HEK293 (cell line): ENCODE measurements around the gene TRA2A.
A peak's percentile ranks its signal among the peaks of the same experiment; 100 is the strongest.

ENCODE experiments used
- AEBP2 ChIP-seq: fragments of 450-650 bp; formaldehyde crosslinking; IDR thresholded peaks from 2 replicates; pipeline ENCODE4 v1.5.1; 2016; ENCODE audit warnings: missing biosample characterization, missing genetic modification characterization, borderline replicate concordance
- INSM2 ChIP-seq: fragments of 450-650 bp; formaldehyde crosslinking; IDR thresholded peaks from 2 replicates; pipeline ENCODE4 v1.5.1; 2016; ENCODE audit warnings: missing biosample characterization, missing genetic modification characterization
- PRDM1 ChIP-seq: fragments of 450-650 bp; formaldehyde crosslinking; IDR thresholded peaks from 2 replicates; pipeline ENCODE4; 2016; ENCODE audit warnings: missing biosample characterization, missing genetic modification characterization
- SCRT1 ChIP-seq: fragments of 450-650 bp; formaldehyde crosslinking; IDR thresholded peaks from 2 replicates; pipeline ENCODE4 v1.5.1; 2016; ENCODE audit warnings: missing biosample characterization, missing genetic modification characterization, borderline replicate concordance
- ZBTB17 ChIP-seq: fragments of 450-650 bp; formaldehyde crosslinking; IDR thresholded peaks from 2 replicates; pipeline ENCODE4 v1.5.1; 2016; ENCODE audit warnings: missing biosample characterization, missing genetic modification characterization
- ZBTB21 ChIP-seq: fragments of 450-650 bp; formaldehyde crosslinking; IDR thresholded peaks from 2 replicates; pipeline ENCODE4 v1.5.1; 2017; ENCODE audit warnings: missing biosample characterization, missing genetic modification characterization
- ZNF140 ChIP-seq: fragments of 450-650 bp; formaldehyde crosslinking; IDR thresholded peaks from 2 replicates; pipeline ENCODE4 v1.5.1; 2016; ENCODE audit warnings: missing biosample characterization, missing genetic modification characterization
- ZNF16 ChIP-seq: fragments of 450-650 bp; formaldehyde crosslinking; IDR thresholded peaks from 2 replicates; pipeline ENCODE4 v1.5.1; 2016; ENCODE audit warnings: low read depth, missing biosample characterization, missing genetic modification characterization
- ZNF169 ChIP-seq: fragments of 450-650 bp; formaldehyde crosslinking; IDR thresholded peaks from 2 replicates; pipeline ENCODE4 v1.5.1; 2016; ENCODE audit warnings: missing biosample characterization, missing genetic modification characterization
- ZNF19 ChIP-seq: fragments of 450-650 bp; formaldehyde crosslinking; IDR thresholded peaks from 2 replicates; pipeline ENCODE4; 2016; ENCODE audit warnings: missing biosample characterization, missing genetic modification characterization, low read depth
- ZNF248 ChIP-seq: fragments of 450-650 bp; formaldehyde crosslinking; IDR thresholded peaks from 2 replicates; pipeline ENCODE4 v1.5.1; 2017; ENCODE audit warnings: missing biosample characterization, missing genetic modification characterization
- ZNF274 ChIP-seq, 2 experiments: fragments of 200-500 bp in 1 of 2; fragments of 450-650 bp in 1 of 2; sonication (Bioruptor generic) in 1 of 2; formaldehyde crosslinking in 1 of 2; IDR thresholded peaks; 2 replicates each; pipeline versions ENCODE4 v1.5.1 to v1.6.1; 2014 to 2016; ENCODE audit warnings: borderline replicate concordance in 1 of 2, inconsistent platforms in 1 of 2, low read length in 1 of 2, missing biosample characterization in 1 of 2, missing genetic modification characterization in 1 of 2
- ZNF302 ChIP-seq: fragments of 450-650 bp; formaldehyde crosslinking; IDR thresholded peaks from 2 replicates; pipeline ENCODE4 v1.5.1; 2016; ENCODE audit warnings: missing biosample characterization, missing genetic modification characterization, low read depth
- ZNF324 ChIP-seq: fragments of 450-650 bp; formaldehyde crosslinking; IDR thresholded peaks from 2 replicates; pipeline ENCODE4 v1.5.1; 2016; ENCODE audit warnings: missing biosample characterization, missing genetic modification characterization
- ZNF391 ChIP-seq: fragments of 450-650 bp; formaldehyde crosslinking; IDR thresholded peaks from 2 replicates; pipeline ENCODE4 v1.5.1; 2016; ENCODE audit warnings: low read depth, missing biosample characterization, missing genetic modification characterization, borderline replicate concordance
- ZNF501 ChIP-seq: fragments of 450-650 bp; formaldehyde crosslinking; IDR thresholded peaks from 2 replicates; pipeline ENCODE4 v1.5.1; 2016; ENCODE audit warnings: missing biosample characterization, missing genetic modification characterization
- ZNF544 ChIP-seq: fragments of 450-650 bp; formaldehyde crosslinking; IDR thresholded peaks from 2 replicates; pipeline ENCODE4 v1.5.0; 2017; ENCODE audit warnings: missing biosample characterization, missing genetic modification characterization
- ZNF561 ChIP-seq: fragments of 450-650 bp; IDR thresholded peaks from 2 replicates; pipeline ENCODE4 v1.5.1; 2018; ENCODE audit warnings: missing biosample characterization, missing genetic modification characterization, borderline replicate concordance
- ZNF629 ChIP-seq: fragments of 450-650 bp; formaldehyde crosslinking; IDR thresholded peaks from 2 replicates; pipeline ENCODE4 v1.5.1; 2017; ENCODE audit warnings: missing biosample characterization, missing genetic modification characterization
- ZNF639 ChIP-seq: fragments of 450-650 bp; formaldehyde crosslinking; IDR thresholded peaks from 2 replicates; pipeline ENCODE4 v1.5.1; 2016; ENCODE audit warnings: missing biosample characterization, missing genetic modification characterization
- ZNF76 ChIP-seq: fragments of 450-650 bp; formaldehyde crosslinking; IDR thresholded peaks from 2 replicates; pipeline ENCODE4; 2016; ENCODE audit warnings: low read depth, missing biosample characterization, missing genetic modification characterization, borderline replicate concordance
- ZXDB ChIP-seq: fragments of 450-650 bp; formaldehyde crosslinking; IDR thresholded peaks from 2 replicates; pipeline ENCODE4 v1.5.1; 2016; ENCODE audit warnings: missing biosample characterization, missing genetic modification characterization
- TF ChIP-seq, protein P1 (sequence below): fragments of 450-650 bp; formaldehyde crosslinking; IDR thresholded peaks from 2 replicates; pipeline ENCODE4 v1.5.1; 2016; ENCODE audit warnings: missing biosample characterization, missing genetic modification characterization
- TF ChIP-seq, protein P2 (sequence below): fragments of 450-650 bp; formaldehyde crosslinking; IDR thresholded peaks from 2 replicates; pipeline ENCODE4 v1.5.1; 2017; ENCODE audit warnings: missing biosample characterization, mild to moderate bottlenecking, missing genetic modification characterization, moderate library complexity
- TF ChIP-seq, protein P3 (sequence below): fragments of 450-650 bp; formaldehyde crosslinking; IDR thresholded peaks from 2 replicates; pipeline ENCODE4 v1.5.1; 2016; ENCODE audit warnings: missing biosample characterization, missing genetic modification characterization
- TF ChIP-seq, protein P4 (sequence below): fragments of 450-650 bp; IDR thresholded peaks from 2 replicates; pipeline ENCODE4 v1.5.1; 2018; ENCODE audit warnings: missing biosample characterization, missing genetic modification characterization

TRA2A gene

DNA sequence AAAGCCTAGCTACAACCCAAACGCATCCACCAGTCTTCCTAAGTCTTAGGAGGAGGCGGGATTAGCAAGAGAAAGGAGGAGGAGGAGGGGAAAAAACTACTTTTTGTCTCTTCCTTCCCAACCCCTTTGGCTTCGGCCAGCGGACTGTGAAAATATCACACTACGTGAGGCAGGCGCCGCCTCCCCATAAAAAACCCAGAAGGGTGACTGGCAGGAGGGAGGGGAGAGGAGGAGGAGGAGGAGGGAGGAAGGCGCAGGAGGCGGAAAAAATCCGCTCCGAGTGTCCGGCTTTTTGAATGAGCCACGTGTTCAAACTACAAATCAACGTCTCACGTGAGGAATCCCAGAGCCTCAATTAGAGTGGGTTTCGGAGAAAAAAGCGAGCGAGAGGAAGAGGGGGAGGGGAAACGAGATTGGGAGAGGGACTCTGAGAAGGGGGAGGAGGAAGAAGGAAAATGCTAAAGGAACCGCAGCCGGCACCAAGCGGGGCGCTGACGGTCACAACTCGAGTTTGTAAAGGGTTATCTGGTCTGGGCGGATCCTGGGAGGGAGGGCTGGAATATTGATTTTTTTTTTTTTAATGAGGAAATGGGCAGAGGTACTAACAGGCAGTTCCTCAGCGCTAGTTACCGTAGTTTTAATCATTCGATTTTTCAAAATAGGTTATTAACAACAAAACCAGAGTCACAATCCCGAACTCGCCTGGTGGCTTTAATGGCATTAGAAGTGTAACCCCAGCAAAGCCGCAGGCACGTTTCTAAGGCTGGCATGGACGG is 61.3 kb downstream of the TRA2A start, which contains the start of gene IGF2BP3 (continued):
- TF ChIP-seq, protein P1, sequence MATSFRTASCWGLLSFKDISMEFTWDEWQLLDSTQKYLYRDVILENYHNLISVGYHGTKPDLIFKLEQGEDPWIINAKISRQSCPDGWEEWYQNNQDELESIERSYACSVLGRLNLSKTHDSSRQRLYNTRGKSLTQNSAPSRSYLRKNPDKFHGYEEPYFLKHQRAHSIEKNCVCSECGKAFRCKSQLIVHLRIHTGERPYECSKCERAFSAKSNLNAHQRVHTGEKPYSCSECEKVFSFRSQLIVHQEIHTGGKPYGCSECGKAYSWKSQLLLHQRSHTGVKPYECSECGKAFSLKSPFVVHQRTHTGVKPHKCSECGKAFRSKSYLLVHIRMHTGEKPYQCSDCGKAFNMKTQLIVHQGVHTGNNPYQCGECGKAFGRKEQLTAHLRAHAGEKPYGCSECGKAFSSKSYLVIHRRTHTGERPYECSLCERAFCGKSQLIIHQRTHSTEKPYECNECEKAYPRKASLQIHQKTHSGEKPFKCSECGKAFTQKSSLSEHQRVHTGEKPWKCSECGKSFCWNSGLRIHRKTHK (tag by site-specific recombination) = no peak
- TF ChIP-seq ZNF544 (tag by site-specific recombination) (no peak), ZNF76 (peak; percentile 76; the same call in 1 of the 2 replicates), ZNF324 (tag by site-specific recombination) (peak; percentile 93), INSM2 (tag by site-specific recombination) (peak; percentile 94), ZNF302 (tag by site-specific recombination) (no peak), ZNF639 (tag by site-specific recombination) (peak; percentile 93), ZNF501 (tag by site-specific recombination) (peak; percentile 88), ZXDB (tag by site-specific recombination) (peak; percentile 97), ZNF140 (tag by site-specific recombination) (no peak), ZNF248 (tag by site-specific recombination) (no peak), ZNF561 (no peak; the same call in 1 of the 2 replicates), ZBTB21 (peak; percentile 74; the same call in 1 of the 2 replicates), ZNF16 (no peak), ZNF629 (tag by site-specific recombination) (peak; percentile 88), ZNF391 (peak; percentile 89; the same call in 1 of the 2 replicates), PRDM1 (peak; percentile 81), AEBP2 (tag by site-specific recombination) (no peak), ZBTB17 (tag by site-specific recombination) (peak; percentile 96), ZNF274 (IDR thresholded peaks at IDR 0.05; ENCODE audit: low read length) (no peak), ZNF274 (tag by site-specific recombination; IDR thresholded peaks at IDR 0.05; ENCODE audit: borderline replicate concordance) (no peak), ZNF19 (tag by site-specific recombination) (no peak), SCRT1 (no peak), ZNF169 (tag by site-specific recombination) (no peak)
- TF ChIP-seq, protein P2, sequence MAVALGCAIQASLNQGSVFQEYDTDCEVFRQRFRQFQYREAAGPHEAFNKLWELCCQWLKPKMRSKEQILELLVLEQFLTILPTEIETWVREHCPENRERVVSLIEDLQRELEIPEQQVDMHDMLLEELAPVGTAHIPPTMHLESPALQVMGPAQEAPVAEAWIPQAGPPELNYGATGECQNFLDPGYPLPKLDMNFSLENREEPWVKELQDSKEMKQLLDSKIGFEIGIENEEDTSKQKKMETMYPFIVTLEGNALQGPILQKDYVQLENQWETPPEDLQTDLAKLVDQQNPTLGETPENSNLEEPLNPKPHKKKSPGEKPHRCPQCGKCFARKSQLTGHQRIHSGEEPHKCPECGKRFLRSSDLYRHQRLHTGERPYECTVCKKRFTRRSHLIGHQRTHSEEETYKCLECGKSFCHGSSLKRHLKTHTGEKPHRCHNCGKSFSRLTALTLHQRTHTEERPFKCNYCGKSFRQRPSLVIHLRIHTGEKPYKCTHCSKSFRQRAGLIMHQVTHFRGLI (tag by site-specific recombination) = no peak
- TF ChIP-seq, protein P3, sequence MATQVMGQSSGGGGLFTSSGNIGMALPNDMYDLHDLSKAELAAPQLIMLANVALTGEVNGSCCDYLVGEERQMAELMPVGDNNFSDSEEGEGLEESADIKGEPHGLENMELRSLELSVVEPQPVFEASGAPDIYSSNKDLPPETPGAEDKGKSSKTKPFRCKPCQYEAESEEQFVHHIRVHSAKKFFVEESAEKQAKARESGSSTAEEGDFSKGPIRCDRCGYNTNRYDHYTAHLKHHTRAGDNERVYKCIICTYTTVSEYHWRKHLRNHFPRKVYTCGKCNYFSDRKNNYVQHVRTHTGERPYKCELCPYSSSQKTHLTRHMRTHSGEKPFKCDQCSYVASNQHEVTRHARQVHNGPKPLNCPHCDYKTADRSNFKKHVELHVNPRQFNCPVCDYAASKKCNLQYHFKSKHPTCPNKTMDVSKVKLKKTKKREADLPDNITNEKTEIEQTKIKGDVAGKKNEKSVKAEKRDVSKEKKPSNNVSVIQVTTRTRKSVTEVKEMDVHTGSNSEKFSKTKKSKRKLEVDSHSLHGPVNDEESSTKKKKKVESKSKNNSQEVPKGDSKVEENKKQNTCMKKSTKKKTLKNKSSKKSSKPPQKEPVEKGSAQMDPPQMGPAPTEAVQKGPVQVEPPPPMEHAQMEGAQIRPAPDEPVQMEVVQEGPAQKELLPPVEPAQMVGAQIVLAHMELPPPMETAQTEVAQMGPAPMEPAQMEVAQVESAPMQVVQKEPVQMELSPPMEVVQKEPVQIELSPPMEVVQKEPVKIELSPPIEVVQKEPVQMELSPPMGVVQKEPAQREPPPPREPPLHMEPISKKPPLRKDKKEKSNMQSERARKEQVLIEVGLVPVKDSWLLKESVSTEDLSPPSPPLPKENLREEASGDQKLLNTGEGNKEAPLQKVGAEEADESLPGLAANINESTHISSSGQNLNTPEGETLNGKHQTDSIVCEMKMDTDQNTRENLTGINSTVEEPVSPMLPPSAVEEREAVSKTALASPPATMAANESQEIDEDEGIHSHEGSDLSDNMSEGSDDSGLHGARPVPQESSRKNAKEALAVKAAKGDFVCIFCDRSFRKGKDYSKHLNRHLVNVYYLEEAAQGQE = no peak
- TF ChIP-seq, protein P4, sequence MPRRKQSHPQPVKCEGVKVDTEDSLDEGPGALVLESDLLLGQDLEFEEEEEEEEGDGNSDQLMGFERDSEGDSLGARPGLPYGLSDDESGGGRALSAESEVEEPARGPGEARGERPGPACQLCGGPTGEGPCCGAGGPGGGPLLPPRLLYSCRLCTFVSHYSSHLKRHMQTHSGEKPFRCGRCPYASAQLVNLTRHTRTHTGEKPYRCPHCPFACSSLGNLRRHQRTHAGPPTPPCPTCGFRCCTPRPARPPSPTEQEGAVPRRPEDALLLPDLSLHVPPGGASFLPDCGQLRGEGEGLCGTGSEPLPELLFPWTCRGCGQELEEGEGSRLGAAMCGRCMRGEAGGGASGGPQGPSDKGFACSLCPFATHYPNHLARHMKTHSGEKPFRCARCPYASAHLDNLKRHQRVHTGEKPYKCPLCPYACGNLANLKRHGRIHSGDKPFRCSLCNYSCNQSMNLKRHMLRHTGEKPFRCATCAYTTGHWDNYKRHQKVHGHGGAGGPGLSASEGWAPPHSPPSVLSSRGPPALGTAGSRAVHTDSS = peak; percentile 98
